ENCODE measurements around the gene SKI. TPM values are rescaled to one million over a fixed set of nuclear protein-coding genes. Genes with fewer than 3 reads are reported as not detected.

Gene SKI
- total and polyA plus RNA-seq, 2 experiments from 2014 or later, result 9.3 to 66.8 TPM

DNA sequence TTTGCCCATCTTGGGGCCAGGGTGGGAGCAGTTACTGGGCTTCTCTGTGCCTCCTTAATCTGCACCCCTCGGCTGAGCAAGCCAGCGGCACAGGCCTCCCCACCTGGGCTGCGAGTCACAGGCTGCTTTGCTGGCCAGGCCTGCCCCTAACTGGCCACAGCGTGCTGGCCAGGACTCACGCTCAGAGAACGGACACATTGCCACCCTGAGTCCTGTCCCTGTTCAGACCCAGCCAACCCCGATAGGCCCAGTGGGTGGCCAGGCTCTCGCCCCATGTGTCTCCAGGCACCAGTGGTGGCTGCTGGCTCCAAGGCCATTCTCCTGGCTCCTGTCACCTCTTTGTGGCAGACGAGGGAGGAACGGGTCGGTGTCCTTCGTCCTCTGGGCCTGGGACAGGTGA lies 101.9 kb downstream of the SKI start:
- no peaks in the 10 kb centered on the region for H4K20me1 ChIP-seq (replicated peaks; ENCODE audit: insufficient read depth)
- H3K27me3 ChIP-seq (ENCODE audit: insufficient read depth), result no peaks in the 10 kb centered on the region
- H3K27ac ChIP-seq (ENCODE audit: low read depth), result no peak overlapping the region
- Mint-ChIP-seq H3K36me3 (ENCODE audit: low read depth) (peaks cover 8% of the 10 kb centered on the region; the same call in 1 of the 3 replicates), H3K9me3 (peaks cover 15% of the 10 kb centered on the region), H3K27ac (no peak overlapping the region), H3K4me1 (no peaks in the 10 kb centered on the region; the same call in 2 of the 3 replicates), H3K4me3 (no peak overlapping the region), H3K27me3 (ENCODE audit: insufficient read depth, low read depth, poor library complexity) (peaks cover 8% of the 10 kb centered on the region)
- H3K4me1 ChIP-seq (ENCODE audit: insufficient read depth), result no peaks in the 10 kb centered on the region
- no peaks in the 10 kb centered on the region for H3K79me2 ChIP-seq (replicated peaks; ENCODE audit: insufficient read depth)
- no peaks in the 10 kb centered on the region; the same call in 1 of the 2 replicates for H3F3A ChIP-seq (replicated peaks; ENCODE audit: low read depth)
- DNase-seq (ENCODE audit: low spot score), result no peak
- H3K9me2 ChIP-seq (ENCODE audit: insufficient read depth), result no peaks in the 10 kb centered on the region
- no peaks in the 10 kb centered on the region for H3K36me3 ChIP-seq (ENCODE audit: insufficient read depth)
- no peak overlapping the region for H3K4me3 ChIP-seq
- TF ChIP-seq POLR2AphosphoS5 (IDR thresholded peaks at IDR 0.05; ENCODE audit: low read depth) (no peak), ZNF114 (CRISPR knock-in tag; IDR thresholded peaks at IDR 0.05) (no peak)
- no peak overlapping the region for H2AFZ ChIP-seq
- ATAC-seq, result no peak
- H3K4me2 ChIP-seq, result no peak overlapping the region

DNA sequence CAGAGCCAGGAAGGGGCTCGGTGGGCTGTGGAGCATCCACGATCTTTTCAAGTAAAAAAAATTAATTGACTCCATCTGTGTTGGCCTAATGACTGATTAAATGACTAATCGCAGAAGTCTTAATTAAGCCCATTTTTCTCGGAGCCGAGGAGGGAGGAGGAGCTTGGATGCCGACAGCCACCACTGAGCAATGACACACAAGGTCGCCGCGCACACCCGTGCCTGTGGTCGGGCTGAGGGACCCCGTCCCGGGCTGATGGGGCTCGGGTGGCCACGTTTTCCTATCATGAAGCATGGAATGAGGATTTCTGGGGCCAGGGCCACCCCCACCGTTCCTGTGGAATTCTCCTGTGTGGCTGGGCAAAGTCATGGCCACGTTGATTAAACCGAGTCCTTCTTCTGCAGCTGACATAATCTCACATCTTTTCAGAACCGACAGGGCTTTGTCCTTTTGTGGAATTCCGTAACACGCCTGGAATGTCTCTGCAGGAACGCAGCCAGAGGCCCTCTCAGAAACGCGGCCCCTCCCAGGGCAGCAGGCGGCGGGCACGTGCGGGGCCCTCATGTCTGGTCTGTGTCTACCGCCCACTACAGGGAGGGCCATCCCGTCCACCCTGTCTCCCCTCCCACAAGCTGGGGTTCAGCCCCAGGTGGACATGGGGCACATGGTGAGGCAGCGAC lies 102.5 kb downstream of the SKI start:
- Histone ChIP-seq H3K4me3 (no peak overlapping the region), H3K36me3 (ENCODE audit: insufficient read depth) (no peaks in the 10 kb centered on the region), H2AFZ (no peak overlapping the region), H3K27ac (ENCODE audit: low read depth) (no peak overlapping the region), H3K4me1 (ENCODE audit: insufficient read depth) (no peaks in the 10 kb centered on the region), H4K20me1 (replicated peaks; ENCODE audit: insufficient read depth) (no peaks in the 10 kb centered on the region), H3K9me2 (ENCODE audit: insufficient read depth) (no peaks in the 10 kb centered on the region), H3K79me2 (replicated peaks; ENCODE audit: insufficient read depth) (no peaks in the 10 kb centered on the region), H3K27me3 (ENCODE audit: insufficient read depth) (no peaks in the 10 kb centered on the region), H3F3A (replicated peaks; ENCODE audit: low read depth) (no peaks in the 10 kb centered on the region; the same call in 1 of the 2 replicates), H3K4me2 (no peak overlapping the region)
- H3K4me3 Mint-ChIP-seq, result no peak overlapping the region; the same call in 2 of the 3 replicates
- H3K36me3 Mint-ChIP-seq (ENCODE audit: low read depth), result peaks cover 8% of the 10 kb centered on the region; the same call in 1 of the 3 replicates
- no peaks in the 10 kb centered on the region; the same call in 2 of the 3 replicates for H3K4me1 Mint-ChIP-seq
- TF ChIP-seq ZNF114 (CRISPR knock-in tag; IDR thresholded peaks at IDR 0.05), result no peak
- H3K9me3 Mint-ChIP-seq, result peaks cover 15% of the 10 kb centered on the region
- no peak overlapping the region for H3K27ac Mint-ChIP-seq
- ATAC-seq (no peak), DNase-seq (ENCODE audit: low spot score) (no peak)
- H3K27me3 Mint-ChIP-seq (ENCODE audit: insufficient read depth, low read depth, poor library complexity), result peaks cover 8% of the 10 kb centered on the region

DNA sequence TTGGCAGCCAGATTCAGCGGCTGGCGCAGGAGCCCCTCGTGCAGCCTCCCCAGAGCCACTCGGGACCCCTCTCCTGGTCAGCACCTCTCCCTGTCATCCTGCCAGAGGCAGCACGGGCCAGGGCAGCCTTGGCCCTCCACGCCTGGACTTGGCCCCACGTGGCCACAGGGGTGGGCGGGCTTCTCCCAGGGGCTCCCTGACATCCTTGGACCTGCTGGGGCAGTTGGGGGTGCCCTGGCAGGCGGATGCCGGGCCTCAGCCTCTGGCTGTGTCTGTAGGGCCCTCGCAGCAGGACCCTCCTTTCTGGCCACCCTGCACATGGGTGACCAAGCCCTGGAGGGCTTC lies 103.1 kb downstream of the SKI start:
- Mint-ChIP-seq H3K27ac (no peak overlapping the region), H3K9me3 (peaks cover 15% of the 10 kb centered on the region), H3K36me3 (ENCODE audit: low read depth) (peaks cover 8% of the 10 kb centered on the region; the same call in 1 of the 3 replicates), H3K4me1 (no peaks in the 10 kb centered on the region; the same call in 2 of the 3 replicates), H3K4me3 (no peak overlapping the region), H3K27me3 (ENCODE audit: insufficient read depth, low read depth, poor library complexity) (peaks cover 8% of the 10 kb centered on the region)
- Histone ChIP-seq H3K79me2 (replicated peaks; ENCODE audit: insufficient read depth) (no peaks in the 10 kb centered on the region), H3K9me2 (ENCODE audit: insufficient read depth) (no peaks in the 10 kb centered on the region), H3K4me1 (ENCODE audit: insufficient read depth) (no peaks in the 10 kb centered on the region), H3K36me3 (ENCODE audit: insufficient read depth) (no peaks in the 10 kb centered on the region), H3K4me2 (no peak overlapping the region), H3F3A (replicated peaks; ENCODE audit: low read depth) (no peaks in the 10 kb centered on the region; the same call in 1 of the 2 replicates), H4K20me1 (replicated peaks; ENCODE audit: insufficient read depth) (no peaks in the 10 kb centered on the region), H3K4me3 (no peak overlapping the region), H3K27ac (ENCODE audit: low read depth) (no peak overlapping the region), H3K27me3 (ENCODE audit: insufficient read depth) (no peaks in the 10 kb centered on the region), H2AFZ (no peak overlapping the region)
- no peak for ATAC-seq
- no peak for DNase-seq (ENCODE audit: low spot score)
- TF ChIP-seq ZNF331 (CRISPR knock-in tag; IDR thresholded peaks at IDR 0.05; ENCODE audit: low read depth) (no peak), EZH2phosphoT487 (IDR thresholded peaks at IDR 0.05; ENCODE audit: unreplicated experiment) (no peak), JUNB (IDR thresholded peaks at IDR 0.05; ENCODE audit: unreplicated experiment) (no peak), NANOG (IDR thresholded peaks at IDR 0.05; ENCODE audit: borderline replicate concordance) (no peak), CREB1 (CRISPR knock-in tag; IDR thresholded peaks at IDR 0.05; ENCODE audit: low read depth) (no peak)
- TF ChIP-seq, protein P1, sequence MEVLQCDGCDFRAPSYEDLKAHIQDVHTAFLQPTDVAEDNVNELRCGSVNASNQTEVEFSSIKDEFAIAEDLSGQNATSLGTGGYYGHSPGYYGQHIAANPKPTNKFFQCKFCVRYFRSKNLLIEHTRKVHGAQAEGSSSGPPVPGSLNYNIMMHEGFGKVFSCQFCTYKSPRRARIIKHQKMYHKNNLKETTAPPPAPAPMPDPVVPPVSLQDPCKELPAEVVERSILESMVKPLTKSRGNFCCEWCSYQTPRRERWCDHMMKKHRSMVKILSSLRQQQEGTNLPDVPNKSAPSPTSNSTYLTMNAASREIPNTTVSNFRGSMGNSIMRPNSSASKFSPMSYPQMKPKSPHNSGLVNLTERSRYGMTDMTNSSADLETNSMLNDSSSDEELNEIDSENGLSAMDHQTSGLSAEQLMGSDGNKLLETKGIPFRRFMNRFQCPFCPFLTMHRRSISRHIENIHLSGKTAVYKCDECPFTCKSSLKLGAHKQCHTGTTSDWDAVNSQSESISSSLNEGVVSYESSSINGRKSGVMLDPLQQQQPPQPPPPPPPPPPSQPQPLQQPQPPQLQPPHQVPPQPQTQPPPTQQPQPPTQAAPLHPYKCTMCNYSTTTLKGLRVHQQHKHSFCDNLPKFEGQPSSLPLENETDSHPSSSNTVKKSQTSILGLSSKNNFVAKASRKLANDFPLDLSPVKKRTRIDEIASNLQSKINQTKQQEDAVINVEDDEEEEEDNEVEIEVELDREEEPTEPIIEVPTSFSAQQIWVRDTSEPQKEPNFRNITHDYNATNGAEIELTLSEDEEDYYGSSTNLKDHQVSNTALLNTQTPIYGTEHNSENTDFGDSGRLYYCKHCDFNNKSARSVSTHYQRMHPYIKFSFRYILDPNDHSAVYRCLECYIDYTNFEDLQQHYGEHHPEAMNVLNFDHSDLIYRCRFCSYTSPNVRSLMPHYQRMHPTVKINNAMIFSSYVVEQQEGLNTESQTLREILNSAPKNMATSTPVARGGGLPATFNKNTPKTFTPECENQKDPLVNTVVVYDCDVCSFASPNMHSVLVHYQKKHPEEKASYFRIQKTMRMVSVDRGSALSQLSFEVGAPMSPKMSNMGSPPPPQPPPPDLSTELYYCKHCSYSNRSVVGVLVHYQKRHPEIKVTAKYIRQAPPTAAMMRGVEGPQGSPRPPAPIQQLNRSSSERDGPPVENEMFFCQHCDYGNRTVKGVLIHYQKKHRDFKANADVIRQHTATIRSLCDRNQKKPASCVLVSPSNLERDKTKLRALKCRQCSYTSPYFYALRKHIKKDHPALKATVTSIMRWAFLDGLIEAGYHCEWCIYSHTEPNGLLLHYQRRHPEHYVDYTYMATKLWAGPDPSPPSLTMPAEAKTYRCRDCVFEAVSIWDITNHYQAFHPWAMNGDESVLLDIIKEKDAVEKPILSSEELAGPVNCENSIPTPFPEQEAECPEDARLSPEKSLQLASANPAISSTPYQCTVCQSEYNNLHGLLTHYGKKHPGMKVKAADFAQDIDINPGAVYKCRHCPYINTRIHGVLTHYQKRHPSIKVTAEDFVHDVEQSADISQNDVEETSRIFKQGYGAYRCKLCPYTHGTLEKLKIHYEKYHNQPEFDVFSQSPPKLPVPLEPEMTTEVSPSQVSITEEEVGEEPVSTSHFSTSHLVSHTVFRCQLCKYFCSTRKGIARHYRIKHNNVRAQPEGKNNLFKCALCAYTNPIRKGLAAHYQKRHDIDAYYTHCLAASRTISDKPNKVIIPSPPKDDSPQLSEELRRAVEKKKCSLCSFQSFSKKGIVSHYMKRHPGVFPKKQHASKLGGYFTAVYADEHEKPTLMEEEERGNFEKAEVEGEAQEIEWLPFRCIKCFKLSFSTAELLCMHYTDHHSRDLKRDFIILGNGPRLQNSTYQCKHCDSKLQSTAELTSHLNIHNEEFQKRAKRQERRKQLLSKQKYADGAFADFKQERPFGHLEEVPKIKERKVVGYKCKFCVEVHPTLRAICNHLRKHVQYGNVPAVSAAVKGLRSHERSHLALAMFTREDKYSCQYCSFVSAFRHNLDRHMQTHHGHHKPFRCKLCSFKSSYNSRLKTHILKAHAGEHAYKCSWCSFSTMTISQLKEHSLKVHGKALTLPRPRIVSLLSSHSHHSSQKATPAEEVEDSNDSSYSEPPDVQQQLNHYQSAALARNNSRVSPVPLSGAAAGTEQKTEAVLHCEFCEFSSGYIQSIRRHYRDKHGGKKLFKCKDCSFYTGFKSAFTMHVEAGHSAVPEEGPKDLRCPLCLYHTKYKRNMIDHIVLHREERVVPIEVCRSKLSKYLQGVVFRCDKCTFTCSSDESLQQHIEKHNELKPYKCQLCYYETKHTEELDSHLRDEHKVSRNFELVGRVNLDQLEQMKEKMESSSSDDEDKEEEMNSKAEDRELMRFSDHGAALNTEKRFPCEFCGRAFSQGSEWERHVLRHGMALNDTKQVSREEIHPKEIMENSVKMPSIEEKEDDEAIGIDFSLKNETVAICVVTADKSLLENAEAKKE (CRISPR knock-in tag; IDR thresholded peaks at IDR 0.05), result no peak
- TF ChIP-seq, protein P2, sequence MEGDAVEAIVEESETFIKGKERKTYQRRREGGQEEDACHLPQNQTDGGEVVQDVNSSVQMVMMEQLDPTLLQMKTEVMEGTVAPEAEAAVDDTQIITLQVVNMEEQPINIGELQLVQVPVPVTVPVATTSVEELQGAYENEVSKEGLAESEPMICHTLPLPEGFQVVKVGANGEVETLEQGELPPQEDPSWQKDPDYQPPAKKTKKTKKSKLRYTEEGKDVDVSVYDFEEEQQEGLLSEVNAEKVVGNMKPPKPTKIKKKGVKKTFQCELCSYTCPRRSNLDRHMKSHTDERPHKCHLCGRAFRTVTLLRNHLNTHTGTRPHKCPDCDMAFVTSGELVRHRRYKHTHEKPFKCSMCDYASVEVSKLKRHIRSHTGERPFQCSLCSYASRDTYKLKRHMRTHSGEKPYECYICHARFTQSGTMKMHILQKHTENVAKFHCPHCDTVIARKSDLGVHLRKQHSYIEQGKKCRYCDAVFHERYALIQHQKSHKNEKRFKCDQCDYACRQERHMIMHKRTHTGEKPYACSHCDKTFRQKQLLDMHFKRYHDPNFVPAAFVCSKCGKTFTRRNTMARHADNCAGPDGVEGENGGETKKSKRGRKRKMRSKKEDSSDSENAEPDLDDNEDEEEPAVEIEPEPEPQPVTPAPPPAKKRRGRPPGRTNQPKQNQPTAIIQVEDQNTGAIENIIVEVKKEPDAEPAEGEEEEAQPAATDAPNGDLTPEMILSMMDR (conservative IDR thresholded peaks at IDR 0.05; ENCODE audit: low read depth in 2 of 2), result no peak

Measured in GM23338 (cell line).